Gastroesophageal sphincter (tissue), 4 donors: ENCODE measurements around the gene ANKRD42. TPM values are rescaled to one million over a fixed set of nuclear protein-coding genes. Genes with fewer than 3 reads are reported as not detected.

Source experiments
- ATAC-seq: fragments of 150-250 bp; one replicate; pipeline ENCODE4 v1.9.1; 2016; ENCODE audit warnings: mild to moderate bottlenecking, moderate library complexity
- H3K27ac ChIP-seq, 4 donors: fragments of 200-600 bp; sonication (generic) in 3 of 4; 1 replicate in 3 of 4; 2 replicates in 1 of 4; pipeline ENCODE4 v1.5.1; 2016 to 2019
- H3K27me3 ChIP-seq: fragments of 200-600 bp; sonication (generic); one replicate; pipeline ENCODE4 v1.5.1; 2019
- H3K36me3 ChIP-seq, 2 donors: fragments of 200-600 bp; sonication (generic); one replicate each; pipeline ENCODE4 v1.5.1; 2019; ENCODE audit warnings: control low read depth in 1 of 2
- H3K4me1 ChIP-seq, 3 donors: fragments of 200-600 bp; sonication (generic); 1 replicate in 2 of 3; 2 replicates in 1 of 3; pipeline ENCODE4 v1.5.1; 2016 to 2019; ENCODE audit warnings: control low read depth in 2 of 3
- H3K4me3 ChIP-seq, 2 donors: fragments of 200-600 bp; sonication (generic); one replicate each; pipeline ENCODE4 v1.5.1; 2019; ENCODE audit warnings: mild to moderate bottlenecking in 1 of 2, moderate library complexity in 1 of 2
- H3K9me3 ChIP-seq, 3 donors: fragments of 200-600 bp; sonication (generic); one replicate each; pipeline ENCODE4 v1.5.1; 2017 to 2019; ENCODE audit warnings: control low read depth in 2 of 3
- CTCF ChIP-seq, 4 experiments: fragments of 200-600 bp in 2 of 4; fragments of 450-650 bp in 2 of 4; sonication (generic) in 1 of 4; IDR thresholded peaks; one replicate each; pipeline ENCODE4 v1.5.1; 2017 to 2019; ENCODE audit warnings: antibody characterized with exemption in 4 of 4, mild to moderate bottlenecking in 2 of 4, moderate library complexity in 2 of 4
- EP300 ChIP-seq: sonication (generic); formaldehyde crosslinking; IDR thresholded peaks from one replicate; pipeline ENCODE4 v1.6.1; 2017; ENCODE audit warnings: antibody characterized with exemption, mild to moderate bottlenecking
- POLR2A ChIP-seq, 2 donors: fragments of 450-650 bp; IDR thresholded peaks; one replicate each; pipeline ENCODE4 v1.6.1; 2017; ENCODE audit warnings: antibody characterized with exemption in 2 of 2, mild to moderate bottlenecking in 2 of 2, moderate library complexity in 1 of 2
- POLR2AphosphoS5 ChIP-seq: sonication (generic); formaldehyde crosslinking; IDR thresholded peaks from one replicate; pipeline ENCODE4 v1.6.1; 2017; ENCODE audit warnings: antibody characterized with exemption
- WGBS, 2 donors: methylation state at CpG; one replicate each; pipeline ENCODE4 v1.1.5; 2018; ENCODE audit warnings: low coverage in 1 of 2; 5-methylcytosine and 5-hydroxymethylcytosine counted together
- total RNA-seq, 4 donors: library from RNA; depleted of rRNA; stranded (reverse); fragments of >200 nt; gene quantifications; one replicate each; pipeline ENCODE4 v1.1.0, GENCODE V29; 2016

ANKRD42 gene
- total RNA-seq, 4 donors from 2014 or later: 9.3 to 13.3 (median 13.2) TPM

DNA sequence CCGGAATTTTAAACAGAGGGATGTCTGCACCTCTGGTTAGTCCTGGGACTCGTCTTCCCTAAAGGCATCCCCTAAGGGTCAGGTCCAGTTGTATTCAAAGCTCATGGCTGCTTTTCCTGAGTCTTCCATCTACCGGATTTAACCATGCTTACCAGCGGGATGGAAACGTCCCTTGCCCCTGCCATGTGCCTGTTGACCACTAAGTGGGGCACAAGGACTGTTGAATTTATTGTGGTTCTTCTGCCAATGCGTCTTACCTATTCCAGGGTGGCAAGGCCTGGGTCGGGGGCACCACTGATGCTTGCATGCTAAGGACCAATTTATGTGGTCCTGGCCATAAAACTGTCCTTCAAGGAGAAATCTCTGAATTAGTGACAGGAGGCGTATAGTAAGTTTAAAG, 25.6 kb downstream of the ANKRD42 start:
- TF ChIP-seq POLR2AphosphoS5 (no peak), CTCF (IDR thresholded peaks at IDR 0.05) (no peak), POLR2A (IDR thresholded peaks at IDR 0.05) (no peak), EP300 (no peak)
- ATAC-seq: no peak
- Histone ChIP-seq H3K36me3 (peaks cover 0 to 18% of the 10 kb centered on the region in 2 donors), H3K9me3 (no peaks in the 10 kb centered on the region), H3K4me3 (no peak overlapping the region), H3K4me1 (no peaks in the 10 kb centered on the region), H3K27ac (no peak overlapping the region), H3K27me3 (no peaks in the 10 kb centered on the region)
- WGBS, 2 donors: 81 to 100% methylated on average over 1 to 4 of the region's 8 CpGs

DNA sequence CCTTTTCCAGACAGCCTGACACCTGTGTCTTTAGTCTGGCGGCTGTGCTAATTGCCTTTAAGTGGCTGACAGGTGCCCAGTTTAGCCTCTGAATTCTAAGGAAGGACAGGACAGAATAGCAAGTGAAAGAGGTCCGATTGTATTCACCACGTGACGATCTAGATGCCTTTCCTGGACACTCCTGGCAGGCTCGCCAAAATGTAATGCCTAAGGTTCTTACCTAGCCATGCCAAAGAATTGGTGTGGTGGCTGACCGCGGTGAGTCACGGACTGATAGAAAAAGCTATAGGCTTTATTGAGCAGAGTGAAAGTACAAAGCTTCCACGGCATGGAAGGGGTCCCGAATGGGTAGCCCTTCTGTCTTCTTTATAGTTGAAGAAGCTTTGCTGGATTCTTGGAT, 26.7 kb downstream of the ANKRD42 start:
- WGBS, 2 donors: 80 to 98% methylated on average over 5 to 10 of the region's 10 CpGs
- H3K27me3 ChIP-seq: no peaks in the 10 kb centered on the region
- no peaks in the 10 kb centered on the region for H3K9me3 ChIP-seq
- ATAC-seq: no peak
- TF ChIP-seq POLR2AphosphoS5 (no peak), POLR2A (IDR thresholded peaks at IDR 0.05) (no peak), EP300 (no peak), CTCF (IDR thresholded peaks at IDR 0.05) (no peak)
- no peak overlapping the region for H3K27ac ChIP-seq
- no peaks in the 10 kb centered on the region for H3K4me1 ChIP-seq
- peaks cover 0 to 9% of the 10 kb centered on the region in 2 donors for H3K36me3 ChIP-seq
- H3K4me3 ChIP-seq: no peak overlapping the region

GRCh38 chr11:83221694-83222093, 28.2 kb downstream of the ANKRD42 start:
- no peak overlapping the region for H3K4me3 ChIP-seq
- TF ChIP-seq POLR2AphosphoS5: no peak
- TF ChIP-seq CTCF (IDR thresholded peaks at IDR 0.05): no peak
- TF ChIP-seq POLR2A (IDR thresholded peaks at IDR 0.05): no peak
- TF ChIP-seq EP300: no peak
- H3K36me3 ChIP-seq: no peaks in the 10 kb centered on the region
- no peaks in the 10 kb centered on the region for H3K9me3 ChIP-seq
- no peak for ATAC-seq
- no peaks in the 10 kb centered on the region for H3K4me1 ChIP-seq
- H3K27ac ChIP-seq: no peak overlapping the region
- no peaks in the 10 kb centered on the region for H3K27me3 ChIP-seq

- 96 to 100% methylated on average over 1 of the region's 1 CpG for WGBS, 2 donors
- no peaks in the 10 kb centered on the region for H3K36me3 ChIP-seq
- H3K27me3 ChIP-seq: no peaks in the 10 kb centered on the region
- TF ChIP-seq CTCF (IDR thresholded peaks at IDR 0.05) (no peak), EP300 (no peak), POLR2A (IDR thresholded peaks at IDR 0.05) (no peak), POLR2AphosphoS5 (no peak)
- no peaks in the 10 kb centered on the region for H3K9me3 ChIP-seq
- H3K4me1 ChIP-seq: no peaks in the 10 kb centered on the region
- H3K27ac ChIP-seq: no peak overlapping the region
- no peak overlapping the region for H3K4me3 ChIP-seq
- ATAC-seq: no peak
These were observed 29.0 kb downstream of the ANKRD42 start for GRCh38 chr11:83222499-83222898.

DNA sequence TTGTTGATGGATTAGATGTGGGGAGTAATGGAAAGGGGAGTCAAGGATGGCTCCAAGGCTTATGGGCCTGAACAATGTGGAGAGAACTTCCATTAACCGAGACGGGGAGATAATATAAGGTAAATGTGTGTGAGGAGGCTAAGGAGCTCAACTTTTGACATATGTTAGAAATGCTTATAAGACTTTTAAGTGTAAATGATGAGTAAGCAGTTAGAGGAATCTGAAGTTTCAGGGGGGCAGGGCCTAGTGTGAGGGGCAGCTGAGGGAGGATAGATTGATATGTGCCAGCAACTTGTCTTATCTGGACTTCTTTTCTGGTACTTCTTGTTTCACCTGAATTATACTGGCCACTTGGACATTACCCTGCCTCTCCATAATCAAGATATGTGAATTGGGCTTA, 29.9 kb downstream of the ANKRD42 start:
- no peak overlapping the region for H3K27ac ChIP-seq
- 78 to 93% methylated on average over 2 of the region's 2 CpGs for WGBS, 2 donors
- H3K4me1 ChIP-seq: no peaks in the 10 kb centered on the region
- TF ChIP-seq CTCF (IDR thresholded peaks at IDR 0.05) (no peak), POLR2AphosphoS5 (no peak), POLR2A (IDR thresholded peaks at IDR 0.05) (no peak), EP300 (no peak)
- no peak for ATAC-seq
- no peaks in the 10 kb centered on the region for H3K9me3 ChIP-seq
- H3K27me3 ChIP-seq: no peaks in the 10 kb centered on the region
- H3K36me3 ChIP-seq: peaks cover 0 to 2% of the 10 kb centered on the region in 2 donors
- no peak overlapping the region for H3K4me3 ChIP-seq
